DND-41 (cell line): ENCODE results near the gene SLC30A10.

Source experiments
- CTCF ChIP-seq: IDR thresholded peaks from 2 replicates; pipeline ENCODE4 v1.5.1; 2012; ENCODE audit warnings: borderline replicate concordance, low read length, moderate library complexity, mild to moderate bottlenecking; ENCODE audit not compliant: poor library complexity, severe bottlenecking; ENCODE audit errors: extremely low read depth
- EZH2 ChIP-seq: IDR thresholded peaks from 3 replicates; pipeline ENCODE4 v1.6.1; 2012; ENCODE audit warnings: borderline replicate concordance, low read depth, mild to moderate bottlenecking, moderate library complexity, low read length, inconsistent platforms; ENCODE audit not compliant: severe bottlenecking

- TF ChIP-seq CTCF = peak; percentile 6
- TF ChIP-seq EZH2 = no peak
Observed at GRCh38 chr1:219876798-219877209, 51.6 kb downstream of the SLC30A10 start.
